HG02610 (cell line): Measurements from ENCODE around the gene ODF2.
"Not testable (repeated sequence)": the region's sequence is repeated elsewhere in the genome, so short reads cannot be mapped to it uniquely, and the experiment has no call there.

Source experiments
- ATAC-seq: cut with Tn5 transposase; IDR thresholded peaks from one replicate; pipeline ENCODE4 v1.9.1; 2021; ENCODE audit warnings: mild to moderate bottlenecking, moderate library complexity; ENCODE audit not compliant: unreplicated experiment

Gene ODF2

GRCh38 chr9:128455849-128456612, at the start of gene ODF2:
Gene ODF2, plus strand, starts transcription at chr9:128456006. Its CDS starts 86 bp downstream, at chr9:128456092.
- ATAC-seq, result peak; percentile 84

- no peak for ATAC-seq
These were observed 48.9 kb upstream of the ODF2 start for GRCh38 chr9:128406848-128407391.

GRCh38 chr9:128408963-128409431, 46.8 kb upstream of the ODF2 start:
- ATAC-seq, result no peak

- no peak for ATAC-seq
These were observed 46.4 kb upstream of the ODF2 start for GRCh38 chr9:128409450-128409849.

GRCh38 chr9:128409978-128410377, 45.8 kb upstream of the ODF2 start:
- ATAC-seq, result no peak

GRCh38 chr9:128411364-128412119, 44.3 kb upstream of the ODF2 start:
- ATAC-seq, result no peak

GRCh38 chr9:128412120-128412790, 43.6 kb upstream of the ODF2 start:
- no peak for ATAC-seq

GRCh38 chr9:128413728-128414127, 42.1 kb upstream of the ODF2 start:
- ATAC-seq, result not testable (repeated sequence)

- no peak for ATAC-seq
These were observed 41.3 kb upstream of the ODF2 start for GRCh38 chr9:128414461-128414860.

- ATAC-seq, result no peak
These were observed 40.5 kb upstream of the ODF2 start for GRCh38 chr9:128415281-128415680.

- ATAC-seq, result no peak
These were observed 39.8 kb upstream of the ODF2 start for GRCh38 chr9:128416014-128416413.

GRCh38 chr9:128416432-128417019, 39.3 kb upstream of the ODF2 start:
- ATAC-seq, result no peak

- ATAC-seq, result no peak
These were observed 36.5 kb upstream of the ODF2 start for GRCh38 chr9:128419061-128419925.

- peak; percentile 63 for ATAC-seq
These were observed 35.7 kb upstream of the ODF2 start for GRCh38 chr9:128420060-128420650.

GRCh38 chr9:128420651-128421481, 34.9 kb upstream of the ODF2 start, which contains the start of gene CERCAM:
Gene CERCAM, plus strand, starts transcription at chr9:128420857. Its CDS starts 21 bp downstream, at chr9:128420878.
- ATAC-seq, result peak; percentile 64

GRCh38 chr9:128421482-128421996, 34.3 kb upstream of the ODF2 start:
- no peak for ATAC-seq

- not testable (repeated sequence) for ATAC-seq
These were observed 33.6 kb upstream of the ODF2 start for GRCh38 chr9:128422022-128422782.

GRCh38 chr9:128422783-128423150, 33.0 kb upstream of the ODF2 start:
- ATAC-seq, result no peak
